UCSD-AML1 (cell line): ENCODE results near the gene NLRC3.

Source experiments
- DNase-seq: peaks from one replicate; lab custom pipeline; 2025; ENCODE audit not compliant: unreplicated experiment; lab: John Stamatoyannopoulos, UW

The NLRC3 gene

GRCh38 chr16:3550851-3551847, 26.1 kb downstream of the NLRC3 start:
- DNase-seq = no peak

GRCh38 chr16:3549906-3550305, 27.3 kb downstream of the NLRC3 start:
- no peak for DNase-seq

GRCh38 chr16:3548859-3549258, 28.3 kb downstream of the NLRC3 start:
- DNase-seq = no peak

- DNase-seq = no peak
These were observed 28.8 kb downstream of the NLRC3 start for GRCh38 chr16:3548445-3548844.

GRCh38 chr16:3546986-3547682, 30.1 kb downstream of the NLRC3 start:
- no peak for DNase-seq

- DNase-seq = no peak
These were observed 34.4 kb downstream of the NLRC3 start for GRCh38 chr16:3542601-3543373.

GRCh38 chr16:3541527-3542155, 35.6 kb downstream of the NLRC3 start:
- no peak for DNase-seq

- no peak for DNase-seq
These were observed 39.0 kb downstream of the NLRC3 start for GRCh38 chr16:3538222-3538621.

- no peak for DNase-seq
These were observed 40.4 kb downstream of the NLRC3 start for GRCh38 chr16:3536851-3537250.

GRCh38 chr16:3536271-3536731, 40.9 kb downstream of the NLRC3 start:
- no peak for DNase-seq

GRCh38 chr16:3534126-3534525, 43.1 kb downstream of the NLRC3 start:
- no peak for DNase-seq

GRCh38 chr16:3532741-3533140, 44.5 kb downstream of the NLRC3 start:
- no peak for DNase-seq

- no peak for DNase-seq
These were observed 46.8 kb downstream of the NLRC3 start for GRCh38 chr16:3530371-3530914.

GRCh38 chr16:3529175-3529574, 48.0 kb downstream of the NLRC3 start:
- DNase-seq = no peak

GRCh38 chr16:3528406-3528805, 48.8 kb downstream of the NLRC3 start:
- DNase-seq = no peak

- DNase-seq = peak; percentile 64
These were observed 49.9 kb downstream of the NLRC3 start for GRCh38 chr16:3527216-3527829.

GRCh38 chr16:3525951-3526350, 51.3 kb downstream of the NLRC3 start:
- DNase-seq = no peak

- DNase-seq = no peak
These were observed 53.9 kb downstream of the NLRC3 start for GRCh38 chr16:3523281-3523680.

- no peak for DNase-seq
These were observed 56.4 kb downstream of the NLRC3 start for GRCh38 chr16:3520841-3521240.

GRCh38 chr16:3520413-3520812, 56.8 kb downstream of the NLRC3 start:
- no peak for DNase-seq
